Pancreas (tissue), 10 donors: ENCODE measurements around the gene MYH9. TPM values are rescaled to one million over a fixed set of nuclear protein-coding genes. Genes with fewer than 3 reads are reported as not detected.
"Not testable (repeated sequence)": the region's sequence is repeated elsewhere in the genome, so short reads cannot be mapped to it uniquely, and the experiment has no call there.

Experiments used
- ATAC-seq, 4 donors: fragments of 200-7000 bp; cut with Tn5 transposase; one replicate each; pipeline versions ENCODE4 v1.8.0 to v1.9.1; 2020; ENCODE audit warnings: mild to moderate bottlenecking in 4 of 4, moderate library complexity in 4 of 4
- DNase-seq, 6 donors: peaks; one replicate each; pipeline ENCODE4 v3.0.0-alpha.2; 2020
- FAIRE-seq: peaks from 2 replicates; lab custom pipeline; 2012; peaks lifted over from hg19 to GRCh38; lab: Jason Lieb, UNC
- H3K27ac ChIP-seq, 4 donors: fragments of 200-600 bp; sonication (generic); 1 replicate in 3 of 4; 2 replicates in 1 of 4; pipeline versions ENCODE4 v1.5.0 to v1.8.0; 2020
- H3K27me3 ChIP-seq, 4 donors: fragments of 200-600 bp; one replicate each; pipeline ENCODE4 v1.8.0; 2021
- H3K36me3 ChIP-seq, 3 donors: fragments of 200-600 bp; sonication (generic) in 1 of 3; one replicate each; pipeline versions ENCODE4 v1.5.0 to v1.8.0; 2020 to 2021
- H3K4me1 ChIP-seq, 3 donors: fragments of 200-600 bp; one replicate each; pipeline ENCODE4 v1.8.0; 2021
- H3K4me3 ChIP-seq, 4 donors: fragments of 200-600 bp; sonication (generic) in 2 of 4; one replicate each; pipeline versions ENCODE4 v1.5.0 to v1.8.0; 2020 to 2021
- H3K9me3 ChIP-seq, 4 donors: fragments of 200-600 bp; one replicate each; pipeline ENCODE4 v1.8.0; 2021
- CTCF ChIP-seq, 4 donors: fragments of 200-600 bp; sonication (generic) in 3 of 4; IDR thresholded peaks; one replicate each; pipeline versions ENCODE4 v1.5.0 to v1.8.0; 2021; ENCODE audit warnings: antibody characterized with exemption in 4 of 4
- WGBS, 2 donors: extraction: QIAGEN DNeasy Blood & Tissue Kit; methylation state at CpG; one replicate each; pipeline ENCODE4 v1.1.7; 2013; 5-methylcytosine and 5-hydroxymethylcytosine counted together
- intact Hi-C, 3 donors: fragments of 100-400 bp; cut with DNase I; formaldehyde crosslinking; loops; one replicate each; pipeline versions ENCODE4 v1.11.1 to v1.14.2; 2022
- polyA plus RNA-seq, 2 donors: library from polyadenylated mRNA; stranded (reverse); fragments of 200-250 nt; gene quantifications; one replicate each; pipeline ENCODE4 v1.2.3, GENCODE V29; 2013
- total RNA-seq, 6 donors: library from RNA; stranded (reverse); fragmentation: NEBNext Ultra II Directional in 4 of 6; extraction: Animal tissue kit (Norgen Biotek cat#: 25700) in 4 of 6; gene quantifications; one replicate each; pipeline versions ENCODE4 v1.2.1 to v1.2.4, GENCODE V29; 2021 to 2023
- donor health status: healthy with polysubstance abuse.
- donor health status: DM: no; HTN: no; CAD: no; lungs with moderate emphysema.
- donor health status: DM: no; HTN: no; CAD: no.
- donor health status: control.
- donor health status: control.
- donor health status: Bipolar disorder and iron deficiency.
- donor health status: DM: yes; HTN: yes; CAD: no.
- donor health status: DM: no; HTN: no; CAD: no.
- donor health status: DM: no; HTN: no; CAD: no.
- donor health status: DM: yes; HTN: yes; CAD: no.

MYH9 gene
- total and polyA plus RNA-seq, 8 donors: 80.9 to 554 (median 376) TPM

GRCh38 chr22:36279219-36279666, 108.5 kb downstream of the MYH9 start:
- DNase-seq (no peak), FAIRE-seq (no peak), ATAC-seq (no peak)
- Histone ChIP-seq H3K36me3 (peaks cover 9 to 38% (median 25%) of the 10 kb centered on the region in 3 donors), H3K27me3 (no peaks in the 10 kb centered on the region), H3K9me3 (no peaks in the 10 kb centered on the region), H3K4me3 (no peak overlapping the region), H3K4me1 (no peaks in the 10 kb centered on the region), H3K27ac (no peak overlapping the region)
- intact Hi-C loops: loop anchor here in 1 of 3 donors (10.0 kb wide), 1 partner anchor 84 kb away; no protein-coding TSS in a partner anchor
- no peak for TF ChIP-seq CTCF (IDR thresholded peaks at IDR 0.05)
- WGBS, 2 donors: 76 to 87% methylated on average over 8 of the region's 8 CpGs

DNA sequence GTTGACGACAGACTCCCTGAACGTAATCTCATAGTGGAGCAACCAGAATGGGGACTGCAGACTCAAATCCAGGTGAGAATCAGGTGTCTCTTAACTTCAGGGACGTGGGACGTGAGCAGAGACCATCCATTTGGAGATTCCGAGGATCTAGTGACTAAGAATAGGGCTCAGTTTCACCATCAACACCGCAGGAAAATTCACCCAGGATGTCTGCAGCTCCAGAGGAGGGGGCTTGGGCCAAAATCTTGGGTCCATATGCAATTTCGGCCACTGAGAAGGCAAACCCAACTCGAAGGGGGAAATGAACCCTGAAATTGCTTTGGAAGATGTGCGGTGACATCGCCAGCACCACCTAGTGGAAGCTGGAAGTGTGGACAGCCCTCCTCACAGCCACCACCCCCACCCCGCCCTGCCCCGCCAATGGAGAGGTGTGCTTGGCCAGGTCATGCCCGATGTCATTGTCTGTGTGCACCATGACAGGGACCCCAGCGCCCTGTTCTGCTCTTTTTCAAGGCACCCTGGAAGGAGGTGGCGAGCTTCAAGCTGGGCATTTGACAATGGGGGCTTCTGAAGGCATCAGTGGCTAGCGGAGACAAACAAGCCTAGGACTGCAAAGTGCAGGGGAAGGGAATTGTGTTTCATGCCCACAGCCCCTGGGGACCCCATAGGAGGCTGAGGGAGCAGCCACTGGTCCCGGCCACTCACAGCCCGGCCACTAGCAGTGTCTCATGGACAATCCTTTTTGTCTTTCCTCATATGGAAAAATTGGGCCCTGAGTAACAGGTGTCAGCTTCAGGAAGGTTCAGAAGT, 110.1 kb downstream of the MYH9 start:
- no peak for FAIRE-seq

GRCh38 chr22:36274531-36274930, 113.2 kb downstream of the MYH9 start:
- no peaks in the 10 kb centered on the region for H3K36me3 ChIP-seq
- 77 to 94% methylated on average over 5 of the region's 5 CpGs for WGBS, 2 donors

More for the DNA sequence above, 110.1 kb downstream of the MYH9 start:
- intact Hi-C loops: loop anchor here in 1 of 3 donors (10.0 kb wide), 1 partner anchor 83 kb away; no protein-coding TSS in a partner anchor
- no peak overlapping the region for H3K27ac ChIP-seq
- H3K4me1 ChIP-seq: no peaks in the 10 kb centered on the region
- H3K27me3 ChIP-seq: no peaks in the 10 kb centered on the region
- DNase-seq (peak in 3 of 6 donors; percentile 48 to 68 (median 58)), ATAC-seq (peak; percentile 62 to 87 (median 84))
- 21 to 25% methylated on average over 18 of the region's 18 CpGs for WGBS, 2 donors
- H3K9me3 ChIP-seq: no peaks in the 10 kb centered on the region
- peaks cover 2 to 22% (median 12%) of the 10 kb centered on the region in 3 donors for H3K36me3 ChIP-seq
- peak; percentile 40 to 59 (median 56) for TF ChIP-seq CTCF (IDR thresholded peaks at IDR 0.05)
- H3K4me3 ChIP-seq: no peak overlapping the region

GRCh38 chr22:36271951-36272350, 115.8 kb downstream of the MYH9 start:
- 70 to 85% methylated on average over 5 of the region's 5 CpGs for WGBS, 2 donors

More at GRCh38 chr22:36274531-36274930, 113.2 kb downstream of the MYH9 start:
- H3K27me3 ChIP-seq: no peaks in the 10 kb centered on the region
- no peak for ATAC-seq
- TF ChIP-seq CTCF (IDR thresholded peaks at IDR 0.05): no peak
- no peaks in the 10 kb centered on the region for H3K4me1 ChIP-seq
- no peak for FAIRE-seq
- H3K27ac ChIP-seq: no peak overlapping the region
- H3K4me3 ChIP-seq: no peak overlapping the region
- intact Hi-C loops: loop anchor here in 1 of 3 donors (10.0 kb wide), 1 partner anchor 80 kb away; no protein-coding TSS in a partner anchor
- no peak for DNase-seq
- no peaks in the 10 kb centered on the region for H3K9me3 ChIP-seq

DNA sequence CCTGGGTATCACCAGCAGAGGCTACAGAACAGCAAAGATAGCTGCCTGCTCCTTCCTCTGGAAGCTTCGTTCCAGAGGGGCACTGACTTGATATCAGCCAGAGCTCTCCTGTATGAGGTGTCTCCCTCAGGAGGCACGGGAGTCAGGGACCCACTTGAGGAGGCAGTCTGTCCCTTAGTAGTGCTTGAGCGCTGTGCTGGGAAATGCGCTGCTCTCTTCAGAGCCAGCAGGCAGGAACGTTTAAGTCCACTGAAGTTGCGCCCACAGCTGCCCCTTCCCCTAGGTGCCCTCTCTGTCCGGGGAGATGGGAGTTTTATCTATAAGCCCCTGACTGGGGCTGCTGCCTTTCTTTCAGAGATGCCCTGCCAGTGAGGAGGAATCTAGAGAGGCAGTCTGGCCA, 116.5 kb downstream of the MYH9 start:
- intact Hi-C loops: loop anchor here in 1 of 3 donors (10.0 kb wide), 1 partner anchor 76 kb away; no protein-coding TSS in a partner anchor
- WGBS, 2 donors: 66 to 72% methylated on average over 7 of the region's 7 CpGs
- H3K27ac ChIP-seq, H3K4me3 ChIP-seq, H3K36me3 ChIP-seq, FAIRE-seq, H3K4me1 ChIP-seq, ATAC-seq, DNase-seq, H3K27me3 ChIP-seq, H3K9me3 ChIP-seq: not testable (repeated sequence)

More at GRCh38 chr22:36271951-36272350, 115.8 kb downstream of the MYH9 start:
- not testable (repeated sequence) for H3K4me3 ChIP-seq, H3K4me1 ChIP-seq, H3K36me3 ChIP-seq, FAIRE-seq, H3K27ac ChIP-seq, H3K9me3 ChIP-seq, DNase-seq, H3K27me3 ChIP-seq, ATAC-seq
- intact Hi-C loops: loop anchor here in 1 of 3 donors (10.0 kb wide), 1 partner anchor 77 kb away; no protein-coding TSS in a partner anchor
